Measurements from ENCODE around the gene SEMA5B. TPM values are rescaled to one million over a fixed set of nuclear protein-coding genes. Genes with fewer than 3 reads are reported as not detected.
A peak's percentile ranks its signal among the peaks of the same experiment; 100 is the strongest.

The SEMA5B gene
- total and polyA plus RNA-seq, 4 donors = 0.20 to 1.1 (median 0.23) TPM

- TF ChIP-seq, protein P1, sequence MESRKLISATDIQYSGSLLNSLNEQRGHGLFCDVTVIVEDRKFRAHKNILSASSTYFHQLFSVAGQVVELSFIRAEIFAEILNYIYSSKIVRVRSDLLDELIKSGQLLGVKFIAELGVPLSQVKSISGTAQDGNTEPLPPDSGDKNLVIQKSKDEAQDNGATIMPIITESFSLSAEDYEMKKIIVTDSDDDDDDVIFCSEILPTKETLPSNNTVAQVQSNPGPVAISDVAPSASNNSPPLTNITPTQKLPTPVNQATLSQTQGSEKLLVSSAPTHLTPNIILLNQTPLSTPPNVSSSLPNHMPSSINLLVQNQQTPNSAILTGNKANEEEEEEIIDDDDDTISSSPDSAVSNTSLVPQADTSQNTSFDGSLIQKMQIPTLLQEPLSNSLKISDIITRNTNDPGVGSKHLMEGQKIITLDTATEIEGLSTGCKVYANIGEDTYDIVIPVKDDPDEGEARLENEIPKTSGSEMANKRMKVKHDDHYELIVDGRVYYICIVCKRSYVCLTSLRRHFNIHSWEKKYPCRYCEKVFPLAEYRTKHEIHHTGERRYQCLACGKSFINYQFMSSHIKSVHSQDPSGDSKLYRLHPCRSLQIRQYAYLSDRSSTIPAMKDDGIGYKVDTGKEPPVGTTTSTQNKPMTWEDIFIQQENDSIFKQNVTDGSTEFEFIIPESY (IDR thresholded peaks at IDR 0.05) = no peak
- TF ChIP-seq, protein P2, sequence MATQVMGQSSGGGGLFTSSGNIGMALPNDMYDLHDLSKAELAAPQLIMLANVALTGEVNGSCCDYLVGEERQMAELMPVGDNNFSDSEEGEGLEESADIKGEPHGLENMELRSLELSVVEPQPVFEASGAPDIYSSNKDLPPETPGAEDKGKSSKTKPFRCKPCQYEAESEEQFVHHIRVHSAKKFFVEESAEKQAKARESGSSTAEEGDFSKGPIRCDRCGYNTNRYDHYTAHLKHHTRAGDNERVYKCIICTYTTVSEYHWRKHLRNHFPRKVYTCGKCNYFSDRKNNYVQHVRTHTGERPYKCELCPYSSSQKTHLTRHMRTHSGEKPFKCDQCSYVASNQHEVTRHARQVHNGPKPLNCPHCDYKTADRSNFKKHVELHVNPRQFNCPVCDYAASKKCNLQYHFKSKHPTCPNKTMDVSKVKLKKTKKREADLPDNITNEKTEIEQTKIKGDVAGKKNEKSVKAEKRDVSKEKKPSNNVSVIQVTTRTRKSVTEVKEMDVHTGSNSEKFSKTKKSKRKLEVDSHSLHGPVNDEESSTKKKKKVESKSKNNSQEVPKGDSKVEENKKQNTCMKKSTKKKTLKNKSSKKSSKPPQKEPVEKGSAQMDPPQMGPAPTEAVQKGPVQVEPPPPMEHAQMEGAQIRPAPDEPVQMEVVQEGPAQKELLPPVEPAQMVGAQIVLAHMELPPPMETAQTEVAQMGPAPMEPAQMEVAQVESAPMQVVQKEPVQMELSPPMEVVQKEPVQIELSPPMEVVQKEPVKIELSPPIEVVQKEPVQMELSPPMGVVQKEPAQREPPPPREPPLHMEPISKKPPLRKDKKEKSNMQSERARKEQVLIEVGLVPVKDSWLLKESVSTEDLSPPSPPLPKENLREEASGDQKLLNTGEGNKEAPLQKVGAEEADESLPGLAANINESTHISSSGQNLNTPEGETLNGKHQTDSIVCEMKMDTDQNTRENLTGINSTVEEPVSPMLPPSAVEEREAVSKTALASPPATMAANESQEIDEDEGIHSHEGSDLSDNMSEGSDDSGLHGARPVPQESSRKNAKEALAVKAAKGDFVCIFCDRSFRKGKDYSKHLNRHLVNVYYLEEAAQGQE (IDR thresholded peaks at IDR 0.05) = no peak
Observed at GRCh38 chr3:123053107-123053506, 25.5 kb upstream of the SEMA5B start (continued).

DNA sequence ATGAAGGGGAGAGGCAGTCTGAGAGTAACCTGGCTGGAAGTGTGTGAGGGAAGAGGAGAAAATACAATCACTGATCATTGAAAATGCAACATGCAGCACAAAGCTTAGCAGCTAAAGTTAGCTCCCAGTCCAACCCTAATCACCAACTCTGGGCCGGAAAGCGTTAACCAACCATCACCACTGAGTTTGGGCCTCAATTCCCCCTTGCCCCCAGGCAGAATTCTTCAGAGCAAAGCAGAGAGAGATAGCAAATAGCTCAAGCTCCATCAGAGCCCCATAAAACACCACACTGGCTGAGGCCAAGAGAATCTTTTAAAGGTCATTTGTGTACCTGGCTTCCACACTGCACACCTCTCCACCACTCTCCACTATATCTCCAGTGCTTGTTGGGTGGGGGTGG, 23.1 kb upstream of the SEMA5B start:
- Histone ChIP-seq H3K36me3 (ENCODE audit: control insufficient read depth in 4 of 4, insufficient read depth in 3 of 4, low read depth in 1 of 4, low read length in 3 of 4) (no peaks in the 10 kb centered on the region), H3K27ac (ENCODE audit: low read depth in 1 of 2, low read length in 2 of 2) (no peak overlapping the region)
- WGBS = 92% methylated on average over 2 of the region's 2 CpGs

DNA sequence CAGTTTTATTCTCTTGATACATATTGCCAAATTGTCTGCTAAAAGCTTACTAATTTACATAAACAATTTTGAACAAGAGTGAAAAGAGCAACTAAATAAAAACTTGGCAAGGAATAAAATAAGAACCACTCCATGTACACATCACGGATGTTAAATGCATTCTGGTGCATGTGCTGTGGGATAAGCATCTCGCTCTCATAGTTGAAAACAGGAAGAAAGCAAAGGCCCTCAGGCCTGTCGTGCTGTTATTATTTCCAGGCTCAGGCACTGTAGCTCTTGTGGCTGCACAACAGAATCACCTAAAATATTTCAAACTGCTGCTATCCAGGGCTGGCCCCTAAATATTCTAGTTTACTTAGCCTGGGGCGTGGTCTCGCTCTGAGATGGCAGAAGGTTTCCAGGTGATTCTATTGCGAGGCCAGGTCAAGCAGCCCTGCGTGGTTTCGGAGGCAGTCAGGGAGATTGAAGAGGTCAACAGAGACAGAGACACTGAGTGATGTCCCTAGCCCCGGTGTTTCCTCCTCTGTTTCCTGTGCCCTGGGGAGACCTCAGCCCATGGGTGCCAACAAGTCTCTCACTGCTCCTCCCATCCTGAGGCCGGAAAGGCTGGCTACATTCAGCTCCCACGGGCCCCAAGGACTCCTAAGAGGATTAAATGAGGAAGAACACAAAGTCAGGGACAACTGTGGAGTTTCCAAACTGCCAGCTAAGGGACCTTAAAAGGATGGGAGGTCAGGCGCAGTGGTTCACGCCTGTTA, 21.1 kb upstream of the SEMA5B start:
- H3K27me3 ChIP-seq (ENCODE audit: control insufficient read depth in 4 of 4, insufficient read depth in 4 of 4, low read length in 3 of 4) = no peaks in the 10 kb centered on the region
- H3K4me1 ChIP-seq (ENCODE audit: control insufficient read depth in 4 of 4, insufficient read depth in 4 of 4, low read length in 3 of 4) = peaks cover 7 to 18% (median 15%) of the 10 kb centered on the region in 4 donors
- no peaks in the 10 kb centered on the region for H3K9me3 ChIP-seq (ENCODE audit: control insufficient read depth in 4 of 4, low read length in 3 of 4)
- H3K9ac ChIP-seq (ENCODE audit: low read depth in 1 of 2, low read length in 2 of 2) = no peak overlapping the region
- no peak for DNase-seq (ENCODE audit: low spot score)
- no peak overlapping the region for H3K4me3 ChIP-seq (ENCODE audit: low read depth in 1 of 3, low read length in 3 of 3)
- peak; percentile 85 for TF ChIP-seq NR2F2 (IDR thresholded peaks at IDR 0.05)
- peak in 1 of 2 donors; percentile 7 for TF ChIP-seq RXRA (IDR thresholded peaks at IDR 0.05)
- no peak for TF ChIP-seq CTCF (IDR thresholded peaks at IDR 0.05; ENCODE audit: low read depth, low read length, missing input control)
- peak; percentile 27 for TF ChIP-seq SP1 (IDR thresholded peaks at IDR 0.05)
- 79% methylated on average over 13 of the region's 13 CpGs for WGBS
- no peaks in the 10 kb centered on the region for H3K36me3 ChIP-seq (ENCODE audit: control insufficient read depth in 4 of 4, insufficient read depth in 3 of 4, low read depth in 1 of 4, low read length in 3 of 4)
- no peak overlapping the region for H3K27ac ChIP-seq (ENCODE audit: low read depth in 1 of 2, low read length in 2 of 2)

More for the DNA sequence above, 23.1 kb upstream of the SEMA5B start:
- DNase-seq (ENCODE audit: low spot score) = no peak
- Histone ChIP-seq H3K27me3 (ENCODE audit: control insufficient read depth in 4 of 4, insufficient read depth in 4 of 4, low read length in 3 of 4) (no peaks in the 10 kb centered on the region), H3K4me1 (ENCODE audit: control insufficient read depth in 4 of 4, insufficient read depth in 4 of 4, low read length in 3 of 4) (peaks cover 4 to 7% (median 5%) of the 10 kb centered on the region in 4 donors), H3K9me3 (ENCODE audit: control insufficient read depth in 4 of 4, low read length in 3 of 4) (no peaks in the 10 kb centered on the region), H3K4me3 (ENCODE audit: low read depth in 1 of 3, low read length in 3 of 3) (no peak overlapping the region), H3K9ac (ENCODE audit: low read depth in 1 of 2, low read length in 2 of 2) (no peak overlapping the region)
- TF ChIP-seq FOXA1 (IDR thresholded peaks at IDR 0.05) (no peak), EGR1 (IDR thresholded peaks at IDR 0.05; ENCODE audit: low read depth in 2 of 2) (no peak)

All from liver (tissue), 9 donors.